Peyer's patch (tissue), 4 donors: ENCODE measurements around the gene LAP3.

Experiments used
- CTCF ChIP-seq, 6 experiments: fragments of 450-650 bp in 4 of 6; fragments of 200-600 bp in 2 of 6; sonication (generic) in 1 of 6; IDR thresholded peaks; one replicate each; pipeline ENCODE4 v1.5.1; 2017 to 2019; ENCODE audit warnings: antibody characterized with exemption in 6 of 6, mild to moderate bottlenecking in 3 of 6, moderate library complexity in 1 of 6
- POLR2A ChIP-seq, 2 donors: fragments of 450-650 bp; IDR thresholded peaks; one replicate each; pipeline ENCODE4 v1.5.1; 2017; ENCODE audit warnings: antibody characterized with exemption in 2 of 2, mild to moderate bottlenecking in 2 of 2, moderate library complexity in 2 of 2

- TF ChIP-seq POLR2A (IDR thresholded peaks at IDR 0.05): no peak
- TF ChIP-seq CTCF (IDR thresholded peaks at IDR 0.05): no peak
These were observed 4.0 kb downstream of the LAP3 start for GRCh38 chr4:17580969-17581368.
